GM08714 (cell line): Measurements from ENCODE around the gene U2SURP.

ENCODE experiments used
- H3K4me3 ChIP-seq: fragments of 200-500 bp; sonication (Bioruptor generic); 2 replicates; pipeline ENCODE4 v1.5.1; 2014; ENCODE audit warnings: mild to moderate bottlenecking, low read length, inconsistent platforms
- ZNF274 ChIP-seq: IDR thresholded peaks from 2 replicates; pipeline ENCODE4 v1.6.1; 2012; ENCODE audit warnings: mild to moderate bottlenecking, low read depth, low read length

The U2SURP gene

GRCh38 chr3:143084856-143085731 is 83.7 kb downstream of the U2SURP start:
- H3K4me3 ChIP-seq, result no peak overlapping the region
- TF ChIP-seq ZNF274, result no peak

- no peak for TF ChIP-seq ZNF274
- no peak overlapping the region for H3K4me3 ChIP-seq
Measured at GRCh38 chr3:143088835-143089234, 87.5 kb downstream of the U2SURP start.

- no peak overlapping the region for H3K4me3 ChIP-seq
- TF ChIP-seq ZNF274, result no peak
Measured at GRCh38 chr3:143089965-143090364, 88.6 kb downstream of the U2SURP start.

GRCh38 chr3:143090486-143090885 is 89.1 kb downstream of the U2SURP start:
- H3K4me3 ChIP-seq, result no peak overlapping the region
- no peak for TF ChIP-seq ZNF274

GRCh38 chr3:143090976-143091837 is 89.8 kb downstream of the U2SURP start:
- no peak for TF ChIP-seq ZNF274
- H3K4me3 ChIP-seq, result no peak overlapping the region

- no peak for TF ChIP-seq ZNF274
Measured at GRCh38 chr3:143092191-143092590, 90.8 kb downstream of the U2SURP start.

GRCh38 chr3:143095813-143096212 is 94.4 kb downstream of the U2SURP start:
- H3K4me3 ChIP-seq, result no peak overlapping the region
- TF ChIP-seq ZNF274, result no peak

More at GRCh38 chr3:143092191-143092590, 90.8 kb downstream of the U2SURP start:
- H3K4me3 ChIP-seq, result no peak overlapping the region

- no peak overlapping the region for H3K4me3 ChIP-seq
- TF ChIP-seq ZNF274, result no peak
Measured at GRCh38 chr3:143098032-143098764, 96.8 kb downstream of the U2SURP start.

- no peak overlapping the region for H3K4me3 ChIP-seq
- TF ChIP-seq ZNF274, result no peak
Measured at GRCh38 chr3:143099210-143099609, 97.8 kb downstream of the U2SURP start.

GRCh38 chr3:143099690-143100089 is 98.3 kb downstream of the U2SURP start:
- TF ChIP-seq ZNF274, result no peak
- H3K4me3 ChIP-seq, result no peak overlapping the region

- H3K4me3 ChIP-seq, result no peak overlapping the region
- TF ChIP-seq ZNF274, result no peak
Measured at GRCh38 chr3:143100451-143100850, 99.1 kb downstream of the U2SURP start.

GRCh38 chr3:143101792-143102381 is 100.5 kb downstream of the U2SURP start:
- no peak overlapping the region for H3K4me3 ChIP-seq
- no peak for TF ChIP-seq ZNF274

- no peak overlapping the region for H3K4me3 ChIP-seq
- no peak for TF ChIP-seq ZNF274
Measured at GRCh38 chr3:143103652-143104051, 102.3 kb downstream of the U2SURP start.

GRCh38 chr3:143105170-143105569 is 103.8 kb downstream of the U2SURP start:
- TF ChIP-seq ZNF274, result no peak

More at GRCh38 chr3:143105170-143105569, 103.8 kb downstream of the U2SURP start:
- no peak overlapping the region for H3K4me3 ChIP-seq
